Smooth muscle cell (in vitro differentiated cells): ENCODE results near the gene KNDC1. TPM values are rescaled to one million over a fixed set of nuclear protein-coding genes. Genes with fewer than 3 reads are reported as not detected.

ENCODE experiments used
- DNase-seq: peaks from one replicate; lab custom pipeline; 2025; ENCODE audit not compliant: unreplicated experiment; lab: John Stamatoyannopoulos, UW
- H2AFZ ChIP-seq: fragments of 200-600 bp; sonication (generic); 2 replicates; pipeline ENCODE4 v1.6.0; 2016; ENCODE audit warnings: antibody characterized with exemption, low read depth, mild to moderate bottlenecking
- H3F3A ChIP-seq: fragments of 200-600 bp; sonication (generic); 2 replicates; pipeline ENCODE4 v1.6.0; 2017; ENCODE audit warnings: antibody characterized with exemption, low read depth
- H3K27ac ChIP-seq: fragments of 200-600 bp; sonication (generic); 2 replicates; pipeline ENCODE4 v1.5.1; 2016; ENCODE audit warnings: low read depth, mild to moderate bottlenecking
- H3K27me3 ChIP-seq: fragments of 200-600 bp; sonication (generic); 2 replicates; pipeline ENCODE4 v1.6.1; 2016; ENCODE audit warnings: low read depth, mild to moderate bottlenecking
- H3K36me3 ChIP-seq: fragments of 200-600 bp; sonication (generic); 2 replicates; pipeline ENCODE4 v1.5.1; 2016; ENCODE audit warnings: low read depth
- H3K4me1 ChIP-seq: fragments of 200-600 bp; sonication (generic); 2 replicates; pipeline ENCODE4 v1.5.1; 2016; ENCODE audit warnings: low read depth
- H3K4me2 ChIP-seq: fragments of 200-600 bp; sonication (generic); 2 replicates; pipeline ENCODE4 v1.6.0; 2016; ENCODE audit warnings: mild to moderate bottlenecking
- H3K4me3 ChIP-seq: fragments of 200-600 bp; sonication (generic); 2 replicates; pipeline ENCODE4 v1.5.1; 2016; ENCODE audit warnings: mild to moderate bottlenecking
- H3K79me2 ChIP-seq: fragments of 200-600 bp; sonication (generic); 2 replicates; pipeline ENCODE4 v1.6.0; 2016; ENCODE audit warnings: low read depth, mild to moderate bottlenecking
- H3K9ac ChIP-seq: fragments of 200-600 bp; sonication (generic); 2 replicates; pipeline ENCODE4 v1.6.0; 2016; ENCODE audit warnings: low read depth
- H3K9me3 ChIP-seq: fragments of 200-600 bp; sonication (generic); replicated peaks from 2 replicates; pipeline ENCODE4 v1.5.1; 2016; ENCODE audit warnings: low read depth
- H4K20me1 ChIP-seq: fragments of 200-600 bp; sonication (generic); 2 replicates; pipeline ENCODE4 v1.6.0; 2016; ENCODE audit warnings: low read depth
- WGBS: methylation state at CpG from one replicate; pipeline ENCODE4 v1.1.7; 2016; ENCODE audit warnings: low lambda C conversion rate; 5-methylcytosine and 5-hydroxymethylcytosine counted together
- polyA plus RNA-seq: library from polyadenylated mRNA; unstranded; fragments of >200 nt; fragmentation: Nextera tagmentation; extraction: Ambion mirVana; gene quantifications from 2 replicates; pipeline ENCODE4 v1.2.1, GENCODE V29; 2016
- total RNA-seq: library from RNA; depleted of rRNA; stranded (reverse); fragments of >200 nt; gene quantifications from 2 replicates; pipeline ENCODE4 v1.2.3, GENCODE V29; 2014
- TF ChIP-seq, protein P1 (sequence below): fragments of 200-600 bp; sonication (generic); IDR thresholded peaks from 2 replicates; pipeline ENCODE4 v1.5.1; 2017; ENCODE audit warnings: borderline replicate concordance, mild to moderate bottlenecking, antibody characterized with exemption; ENCODE audit not compliant: insufficient read depth, poor library complexity, severe bottlenecking

KNDC1 gene
- total and polyA plus RNA-seq, 2 experiments from 2014 or later: 2.3 to 3.1 TPM

DNA sequence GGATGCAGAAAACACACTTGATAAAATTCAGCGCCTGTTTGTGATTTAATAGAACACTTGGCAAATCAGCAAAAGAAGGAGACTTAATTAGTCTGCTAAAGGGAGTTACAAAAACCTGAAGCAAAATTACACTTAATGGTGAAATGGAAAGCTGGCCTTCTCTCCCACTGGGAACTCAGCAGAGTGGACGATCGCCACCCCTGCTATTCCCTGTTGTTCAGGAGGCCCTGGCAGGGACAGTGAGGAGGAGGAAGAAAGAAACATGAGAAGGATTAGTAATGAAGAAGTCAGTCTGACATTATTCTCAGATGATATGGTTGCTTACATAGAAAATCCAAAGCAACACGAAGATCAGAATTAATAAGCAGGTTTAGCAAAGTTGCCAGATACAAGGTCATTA is 5.6 kb upstream of the KNDC1 start:
- Histone ChIP-seq H3K27me3 (no peaks in the 10 kb centered on the region), H3K9me3 (no peaks in the 10 kb centered on the region), H3K4me1 (peaks cover 12% of the 10 kb centered on the region), H3K4me2 (no peak overlapping the region), H3K79me2 (no peaks in the 10 kb centered on the region), H3F3A (peaks cover 1% of the 10 kb centered on the region), H3K9ac (no peak overlapping the region), H3K36me3 (no peaks in the 10 kb centered on the region), H2AFZ (no peak overlapping the region), H3K27ac (no peak overlapping the region), H3K4me3 (no peak overlapping the region), H4K20me1 (no peaks in the 10 kb centered on the region)
- TF ChIP-seq, protein P1, sequence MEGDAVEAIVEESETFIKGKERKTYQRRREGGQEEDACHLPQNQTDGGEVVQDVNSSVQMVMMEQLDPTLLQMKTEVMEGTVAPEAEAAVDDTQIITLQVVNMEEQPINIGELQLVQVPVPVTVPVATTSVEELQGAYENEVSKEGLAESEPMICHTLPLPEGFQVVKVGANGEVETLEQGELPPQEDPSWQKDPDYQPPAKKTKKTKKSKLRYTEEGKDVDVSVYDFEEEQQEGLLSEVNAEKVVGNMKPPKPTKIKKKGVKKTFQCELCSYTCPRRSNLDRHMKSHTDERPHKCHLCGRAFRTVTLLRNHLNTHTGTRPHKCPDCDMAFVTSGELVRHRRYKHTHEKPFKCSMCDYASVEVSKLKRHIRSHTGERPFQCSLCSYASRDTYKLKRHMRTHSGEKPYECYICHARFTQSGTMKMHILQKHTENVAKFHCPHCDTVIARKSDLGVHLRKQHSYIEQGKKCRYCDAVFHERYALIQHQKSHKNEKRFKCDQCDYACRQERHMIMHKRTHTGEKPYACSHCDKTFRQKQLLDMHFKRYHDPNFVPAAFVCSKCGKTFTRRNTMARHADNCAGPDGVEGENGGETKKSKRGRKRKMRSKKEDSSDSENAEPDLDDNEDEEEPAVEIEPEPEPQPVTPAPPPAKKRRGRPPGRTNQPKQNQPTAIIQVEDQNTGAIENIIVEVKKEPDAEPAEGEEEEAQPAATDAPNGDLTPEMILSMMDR: no peak
- 90% methylated on average over 4 of the region's 4 CpGs for WGBS
- no peak for DNase-seq

DNA sequence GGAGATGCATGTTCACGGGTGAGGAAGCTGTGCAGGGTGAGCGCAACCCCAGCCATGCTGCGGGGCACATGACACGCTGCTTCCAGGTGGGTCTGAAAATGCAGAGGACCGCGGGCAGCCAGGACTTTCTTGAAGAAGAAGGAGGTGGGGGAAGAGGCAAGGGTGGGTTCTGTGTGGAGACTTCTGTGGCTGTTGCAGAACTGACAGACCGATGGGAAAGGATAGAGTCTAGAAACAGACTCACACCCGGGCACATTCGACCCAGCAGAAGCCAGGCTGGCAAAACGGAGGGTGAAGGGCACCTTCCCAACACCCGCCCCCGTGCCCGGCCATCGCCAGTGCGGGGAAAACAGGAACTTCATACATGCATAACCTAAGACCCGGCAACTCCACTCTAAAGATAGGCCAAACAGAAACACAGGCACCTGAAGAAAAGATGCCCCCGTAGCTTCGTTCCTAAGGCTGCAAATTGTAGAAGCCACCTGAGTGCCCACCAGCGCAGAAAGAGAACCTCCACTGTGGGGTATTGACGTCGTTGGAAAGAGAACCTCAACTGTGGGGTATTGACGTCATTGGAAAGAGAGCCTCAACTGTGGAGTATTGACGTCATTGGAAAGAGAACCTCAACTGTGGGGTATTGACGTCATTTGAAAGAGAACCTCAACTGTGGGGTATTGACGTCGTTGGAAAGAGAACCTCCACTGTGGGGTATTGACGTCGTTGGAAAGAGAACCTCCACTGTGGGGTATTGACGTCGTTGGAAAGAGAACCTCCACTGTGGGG is 4.8 kb upstream of the KNDC1 start:
- H3K27ac ChIP-seq: no peak overlapping the region
- peaks cover 4% of the 10 kb centered on the region for H3F3A ChIP-seq
- H3K4me3 ChIP-seq: no peak overlapping the region
- H2AFZ ChIP-seq: no peak overlapping the region
- WGBS: 88% methylated on average over 29 of the region's 30 CpGs
- no peak overlapping the region for H3K4me2 ChIP-seq
- TF ChIP-seq, protein P1: no peak
- H3K27me3 ChIP-seq: no peaks in the 10 kb centered on the region
- H3K9me3 ChIP-seq: no peaks in the 10 kb centered on the region
- peaks cover 14% of the 10 kb centered on the region for H3K4me1 ChIP-seq
- H3K9ac ChIP-seq: no peak overlapping the region
- H3K79me2 ChIP-seq: no peaks in the 10 kb centered on the region
- no peak for DNase-seq
- H4K20me1 ChIP-seq: no peaks in the 10 kb centered on the region
- no peaks in the 10 kb centered on the region for H3K36me3 ChIP-seq

DNA sequence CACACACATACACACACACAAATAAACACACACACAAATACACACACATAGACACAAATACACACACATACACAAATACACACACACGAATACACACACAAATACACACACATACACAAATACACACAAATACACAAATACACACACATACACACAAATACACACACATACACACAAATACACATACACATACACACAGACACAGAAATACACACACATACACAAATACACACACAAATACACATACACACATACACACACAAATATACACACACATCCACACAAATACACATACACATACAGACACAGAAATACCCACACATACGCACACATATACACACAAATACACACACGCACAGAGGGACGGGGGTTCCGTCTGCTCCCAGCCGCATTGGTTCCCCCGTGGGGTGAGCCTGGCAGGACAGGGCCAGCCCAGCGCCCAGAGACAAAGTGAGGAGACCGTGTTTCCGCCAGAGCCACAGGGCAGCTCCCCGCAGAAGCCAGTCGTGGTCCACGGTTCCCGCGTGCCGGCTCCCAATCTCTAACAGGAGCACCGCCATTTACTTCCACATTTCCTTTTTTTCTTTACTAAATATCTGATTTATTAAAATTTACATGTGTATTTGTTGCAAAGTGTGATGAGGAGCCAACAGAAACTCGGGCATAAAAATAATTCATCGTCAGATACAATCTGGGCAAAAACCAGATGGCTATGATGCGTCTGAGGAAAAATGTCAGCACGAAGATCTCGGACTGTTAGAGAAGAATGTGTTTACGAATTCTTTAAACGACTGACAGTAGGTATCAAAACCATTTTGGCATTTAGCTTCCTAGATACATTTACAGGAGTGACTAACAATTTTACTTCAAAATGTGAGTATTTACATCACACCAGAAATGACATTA is 3.1 kb upstream of the KNDC1 start:
- peaks cover 4% of the 10 kb centered on the region for H3F3A ChIP-seq
- no peaks in the 10 kb centered on the region for H3K36me3 ChIP-seq
- DNase-seq: no peak
- no peaks in the 10 kb centered on the region for H3K9me3 ChIP-seq
- 77% methylated on average over 24 of the region's 24 CpGs for WGBS
- H3K27me3 ChIP-seq: no peaks in the 10 kb centered on the region
- no peak overlapping the region for H2AFZ ChIP-seq
- no peaks in the 10 kb centered on the region for H3K79me2 ChIP-seq
- no peak overlapping the region for H3K4me3 ChIP-seq
- peaks cover 22% of the 10 kb centered on the region for H3K4me1 ChIP-seq
- no peak overlapping the region for H3K27ac ChIP-seq
- no peak overlapping the region for H3K4me2 ChIP-seq
- H4K20me1 ChIP-seq: peaks cover under 1% of the 10 kb centered on the region
- TF ChIP-seq, protein P1: no peak
- no peak overlapping the region for H3K9ac ChIP-seq
